NCI-H1436 treated with DMSO at 0.1 percent for 48 hours (cell line): ENCODE data around the gene MAGI2.

Source experiments
- DNase-seq: peaks from one replicate; lab custom pipeline; 2025; lab: John Stamatoyannopoulos, UW

The MAGI2 gene

GRCh38 chr7:78140109-78140508 lies 1313.4 kb downstream of the MAGI2 start:
- no peak for DNase-seq

GRCh38 chr7:78139335-78139734 lies 1314.1 kb downstream of the MAGI2 start:
- DNase-seq = no peak

GRCh38 chr7:78134774-78135173 lies 1318.7 kb downstream of the MAGI2 start:
- DNase-seq = no peak

- no peak for DNase-seq
These were observed 1319.2 kb downstream of the MAGI2 start for GRCh38 chr7:78134256-78134655.

GRCh38 chr7:78130446-78131215 lies 1322.8 kb downstream of the MAGI2 start:
- DNase-seq = no peak

GRCh38 chr7:78129865-78130264 lies 1323.6 kb downstream of the MAGI2 start:
- no peak for DNase-seq

GRCh38 chr7:78127009-78127408 lies 1326.5 kb downstream of the MAGI2 start:
- DNase-seq = no peak

- DNase-seq = no peak
These were observed 1327.6 kb downstream of the MAGI2 start for GRCh38 chr7:78125884-78126283.

- DNase-seq = no peak
These were observed 1329.3 kb downstream of the MAGI2 start for GRCh38 chr7:78124216-78124615.

- no peak for DNase-seq
These were observed 1331.6 kb downstream of the MAGI2 start for GRCh38 chr7:78121888-78122287.

- DNase-seq = no peak
These were observed 1335.0 kb downstream of the MAGI2 start for GRCh38 chr7:78118470-78118869.

- DNase-seq = no peak
These were observed 1337.6 kb downstream of the MAGI2 start for GRCh38 chr7:78115876-78116275.

GRCh38 chr7:78114993-78115392 lies 1338.5 kb downstream of the MAGI2 start:
- no peak for DNase-seq

GRCh38 chr7:78112488-78112887 lies 1341.0 kb downstream of the MAGI2 start:
- DNase-seq = no peak

GRCh38 chr7:78111386-78111785 lies 1342.1 kb downstream of the MAGI2 start:
- DNase-seq = no peak

- DNase-seq = no peak
These were observed 1350.0 kb downstream of the MAGI2 start for GRCh38 chr7:78103475-78103874.

- DNase-seq = no peak
These were observed 1352.4 kb downstream of the MAGI2 start for GRCh38 chr7:78101076-78101475.

- no peak for DNase-seq
These were observed 1353.6 kb downstream of the MAGI2 start for GRCh38 chr7:78099715-78100394.

GRCh38 chr7:78095549-78095948 lies 1357.9 kb downstream of the MAGI2 start:
- DNase-seq = no peak

- no peak for DNase-seq
These were observed 1361.1 kb downstream of the MAGI2 start for GRCh38 chr7:78092331-78092730.

GRCh38 chr7:78090616-78091015 lies 1362.9 kb downstream of the MAGI2 start:
- DNase-seq = no peak

GRCh38 chr7:78083476-78084120 lies 1369.9 kb downstream of the MAGI2 start:
- no peak for DNase-seq

GRCh38 chr7:78082556-78082955 lies 1370.9 kb downstream of the MAGI2 start:
- no peak for DNase-seq
